ENCODE measurements around the gene MICU1. TPM values are rescaled to one million over a fixed set of nuclear protein-coding genes. Genes with fewer than 3 reads are reported as not detected.

Gene MICU1
- total and polyA plus RNA-seq, 8 donors = 9.4 to 21.7 (median 12.6) TPM

GRCh38 chr10:72336259-72337038 is 289.4 kb downstream of the MICU1 start:
- intact Hi-C loops (cut with DNase I) = loop anchor here in 1 of 3 donors (5.0 to 10.0 kb wide), 3 partner anchors 59 to 209 kb away; no protein-coding TSS in a partner anchor
- FAIRE-seq (no peak), DNase-seq (peak; percentile 82 to 94 (median 88)), ATAC-seq (peak; percentile 40 to 54 (median 50))
- Histone ChIP-seq H3K36me3 (peaks cover 0 to 16% (median 0%) of the 10 kb centered on the region in 3 donors), H3K27me3 (no peaks in the 10 kb centered on the region), H3K4me1 (peaks cover 49 to 57% (median 54%) of the 10 kb centered on the region in 3 donors), H3K27ac (peak overlapping the region; percentile 78 to 97 (median 89)), H3K4me3 (no peak overlapping the region), H3K9me3 (no peaks in the 10 kb centered on the region)
- TF ChIP-seq CTCF (IDR thresholded peaks at IDR 0.05) = no peak
- WGBS, 2 donors = 67 to 70% methylated on average over 18 of the region's 18 CpGs

- Histone ChIP-seq H3K27ac (peak overlapping the region; percentile 78 to 97 (median 89)), H3K9me3 (no peaks in the 10 kb centered on the region), H3K4me3 (no peak overlapping the region), H3K27me3 (no peaks in the 10 kb centered on the region), H3K36me3 (peaks cover 0 to 8% (median 0%) of the 10 kb centered on the region in 3 donors), H3K4me1 (peaks cover 55 to 65% (median 62%) of the 10 kb centered on the region in 3 donors)
- ATAC-seq (peak; percentile 32 to 53 (median 44)), FAIRE-seq (no peak), DNase-seq (peak; percentile 73 to 89 (median 83))
- intact Hi-C loops (cut with DNase I) = loop anchor here in 1 of 3 donors (5.0 to 10.0 kb wide), 3 partner anchors 58 to 208 kb away; no protein-coding TSS in a partner anchor
- WGBS, 2 donors = 55 to 60% methylated on average over 20 of the region's 20 CpGs
- TF ChIP-seq CTCF (IDR thresholded peaks at IDR 0.05) = no peak
Observed at GRCh38 chr10:72335394-72336258, 290.3 kb downstream of the MICU1 start.

- intact Hi-C loops (cut with DNase I) = loop anchor here in 1 of 3 donors (5.0 to 10.0 kb wide), 3 partner anchors 58 to 208 kb away; no protein-coding TSS in a partner anchor
- peak overlapping the region; percentile 78 to 97 (median 89) for H3K27ac ChIP-seq
- no peaks in the 10 kb centered on the region for H3K27me3 ChIP-seq
- no peak overlapping the region for H3K4me3 ChIP-seq
- H3K9me3 ChIP-seq = no peaks in the 10 kb centered on the region
- FAIRE-seq (no peak), ATAC-seq (peak; percentile 27 to 49 (median 39)), DNase-seq (peak; percentile 80 to 94 (median 88))
- peaks cover 0 to 8% (median 0%) of the 10 kb centered on the region in 3 donors for H3K36me3 ChIP-seq
- no peak for TF ChIP-seq CTCF (IDR thresholded peaks at IDR 0.05)
- 14 to 25% methylated on average over 15 to 16 of the region's 16 CpGs for WGBS, 2 donors
- peaks cover 60 to 72% (median 68%) of the 10 kb centered on the region in 3 donors for H3K4me1 ChIP-seq
Observed at GRCh38 chr10:72334825-72335393, 291.0 kb downstream of the MICU1 start.

- Histone ChIP-seq H3K4me3 (no peak overlapping the region), H3K36me3 (peaks cover 0 to 8% (median 0%) of the 10 kb centered on the region in 3 donors), H3K27me3 (no peaks in the 10 kb centered on the region), H3K27ac (peak overlapping the region; percentile 78 to 97 (median 89)), H3K9me3 (no peaks in the 10 kb centered on the region), H3K4me1 (peaks cover 63 to 76% (median 71%) of the 10 kb centered on the region in 3 donors)
- ATAC-seq = no peak
- intact Hi-C loops (cut with DNase I) = loop anchor here in 1 of 3 donors (10.0 kb wide), 1 partner anchor 100 kb away; no protein-coding TSS in a partner anchor
- no peak for FAIRE-seq
- peak in 4 of 6 donors; percentile 35 to 65 (median 53) for DNase-seq
- no peak for TF ChIP-seq CTCF (IDR thresholded peaks at IDR 0.05)
- 60 to 62% methylated on average over 17 of the region's 17 CpGs for WGBS, 2 donors
Observed at GRCh38 chr10:72334196-72334824, 291.6 kb downstream of the MICU1 start.
